Nucleus accumbens (tissue), 56 donors: ENCODE results near the gene NHERF2.

Source experiments
- DNase-seq, 56 donors: peaks; one replicate each; lab custom pipeline; 2025; lab: John Stamatoyannopoulos, UW

NHERF2 gene

DNA sequence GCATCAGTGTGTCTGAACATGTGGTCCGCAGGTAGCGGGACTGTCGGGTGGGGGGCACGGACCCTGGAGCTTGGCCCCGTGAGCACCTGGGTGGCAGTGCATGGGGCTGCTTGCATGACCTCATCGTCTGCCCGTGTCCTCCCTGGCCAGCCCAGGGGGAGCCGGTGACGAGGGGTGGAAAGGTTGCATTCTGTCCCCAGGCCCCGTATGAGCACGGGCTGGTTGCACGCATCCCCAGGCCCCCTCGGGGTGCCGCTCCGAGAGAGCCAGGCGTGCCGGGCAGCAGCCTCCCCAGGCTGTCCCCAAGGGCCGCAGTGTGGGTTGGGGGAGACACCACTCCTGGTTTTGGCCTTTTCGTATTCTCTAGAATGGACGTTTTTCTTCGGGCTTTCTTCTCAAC, 51.0 kb downstream of the NHERF2 start:
- DNase-seq, result no peak

DNA sequence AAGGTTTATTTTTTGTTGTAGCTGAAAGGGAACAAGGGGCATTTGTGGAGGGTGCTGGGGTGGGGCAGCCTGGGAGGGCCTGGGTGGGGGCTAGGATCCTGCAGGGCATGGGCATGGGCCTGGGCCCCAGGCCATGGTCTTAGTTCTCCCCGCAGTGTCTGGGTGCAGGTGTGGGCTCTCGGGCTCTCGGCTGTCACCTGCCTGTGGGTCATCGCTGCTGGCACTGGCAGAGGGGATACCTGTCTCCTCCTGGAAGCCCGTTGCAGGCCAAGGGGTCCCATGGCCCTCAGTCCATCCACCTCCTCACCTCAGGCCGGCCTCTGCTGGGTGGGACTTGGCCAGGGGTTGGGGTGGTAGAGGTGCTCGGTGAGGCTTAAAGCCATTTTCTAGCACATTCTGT, 51.4 kb downstream of the NHERF2 start:
- no peak for DNase-seq

DNA sequence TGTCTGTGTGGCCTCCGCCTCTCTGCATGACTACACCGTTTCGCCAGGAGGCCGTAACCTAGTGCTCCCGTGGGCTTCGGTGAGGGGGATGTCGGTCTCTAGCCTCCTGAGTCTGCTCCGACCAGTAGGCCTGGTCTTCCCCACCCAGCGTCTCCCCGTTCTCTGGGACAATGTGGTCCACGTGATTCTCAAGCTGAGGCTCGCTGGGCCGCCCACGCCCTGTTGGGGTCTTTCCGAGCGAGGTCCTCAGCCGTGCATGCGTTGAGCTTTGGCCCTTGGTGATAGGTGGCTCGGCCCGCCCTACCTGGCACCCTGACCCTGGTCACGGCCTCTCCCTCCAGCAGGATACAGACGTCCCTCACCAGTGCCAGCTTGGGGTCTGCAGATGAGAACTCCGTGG, 52.0 kb downstream of the NHERF2 start:
- DNase-seq, result no peak

DNA sequence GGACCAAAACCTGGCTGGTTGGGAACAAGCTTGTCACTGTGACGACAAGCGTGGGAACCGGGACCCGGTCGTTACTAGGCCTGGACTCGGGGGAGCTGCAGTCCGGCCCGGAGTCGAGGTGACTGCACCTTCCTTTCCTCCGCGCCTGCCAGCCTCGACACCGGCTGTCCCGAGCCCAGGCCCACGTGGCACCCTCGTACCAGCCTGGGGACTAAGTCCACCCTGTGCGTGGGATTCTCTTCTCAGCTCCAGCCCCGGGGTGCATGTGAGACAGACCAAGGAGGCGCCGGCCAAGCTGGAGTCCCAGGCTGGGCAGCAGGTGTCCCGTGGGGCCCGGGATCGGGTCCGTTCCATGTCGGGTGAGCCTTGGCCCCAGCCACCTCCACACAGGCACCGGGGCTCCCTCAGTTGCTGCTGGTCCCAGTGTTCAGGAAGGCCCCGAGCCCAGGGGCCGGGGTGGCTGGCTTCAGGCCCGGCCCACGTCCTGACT, 52.7 kb downstream of the NHERF2 start:
- DNase-seq, result no peak

DNA sequence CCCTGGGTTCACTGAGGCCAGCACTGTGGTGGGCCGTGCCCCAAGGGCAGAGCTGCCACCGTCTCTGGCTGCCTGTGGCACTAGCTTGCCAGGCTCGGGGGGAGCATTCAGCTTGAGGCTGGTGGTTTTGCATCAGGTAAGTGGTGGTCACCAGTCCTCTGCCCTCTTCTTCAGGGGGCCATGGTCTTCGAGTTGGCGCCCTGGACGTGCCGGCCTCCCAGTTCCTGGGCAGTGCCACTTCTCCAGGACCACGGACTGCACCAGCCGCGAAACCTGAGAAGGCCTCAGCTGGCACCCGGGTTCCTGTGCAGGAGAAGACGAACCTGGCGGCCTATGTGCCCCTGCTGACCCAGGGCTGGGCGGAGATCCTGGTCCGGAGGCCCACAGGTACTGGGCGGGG, 53.3 kb downstream of the NHERF2 start:
- DNase-seq, result no peak

DNA sequence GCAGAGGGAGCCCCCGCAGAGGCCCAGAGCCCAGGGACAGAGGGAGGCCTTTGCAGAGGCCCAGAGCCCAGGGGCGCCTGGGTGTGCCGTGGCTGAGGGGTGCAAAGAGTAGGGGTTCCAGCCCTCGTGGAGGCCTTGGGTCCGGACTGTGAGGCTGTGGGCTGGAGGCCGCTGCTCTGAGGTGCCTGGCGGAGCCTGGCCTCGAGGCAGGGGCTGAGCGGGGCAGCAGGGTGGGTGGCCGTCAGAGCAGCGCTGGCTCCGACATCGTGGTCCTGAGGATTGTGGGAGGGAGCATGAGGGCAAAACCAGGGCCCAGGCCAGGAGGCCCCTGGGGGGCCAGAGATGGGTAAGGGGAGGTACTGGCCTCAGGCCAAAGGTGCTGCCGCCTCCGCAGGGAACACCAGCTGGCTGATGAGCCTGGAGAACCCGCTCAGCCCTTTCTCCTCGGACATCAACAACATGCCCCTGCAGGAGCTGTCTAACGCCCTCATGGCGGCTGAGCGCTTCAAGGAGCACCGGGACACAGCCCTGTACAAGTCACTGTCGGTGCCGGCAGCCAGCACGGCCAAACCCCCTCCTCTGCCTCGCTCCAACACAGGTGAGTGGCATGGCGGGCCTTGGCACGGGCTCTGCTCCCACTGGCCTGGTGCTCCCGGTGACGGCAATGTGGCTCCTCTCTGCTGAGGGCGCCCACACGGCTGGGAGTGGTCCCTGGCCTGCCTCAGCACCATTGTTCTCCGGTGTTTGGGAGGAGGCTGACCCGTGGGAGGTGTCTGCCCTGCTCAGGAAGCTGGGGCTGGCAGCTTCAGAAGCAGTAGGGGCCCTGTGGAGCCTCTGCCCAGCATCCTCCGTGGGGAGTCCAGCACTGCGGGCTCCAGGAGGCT, 54.7 kb downstream of the NHERF2 start:
- DNase-seq, result no peak

DNA sequence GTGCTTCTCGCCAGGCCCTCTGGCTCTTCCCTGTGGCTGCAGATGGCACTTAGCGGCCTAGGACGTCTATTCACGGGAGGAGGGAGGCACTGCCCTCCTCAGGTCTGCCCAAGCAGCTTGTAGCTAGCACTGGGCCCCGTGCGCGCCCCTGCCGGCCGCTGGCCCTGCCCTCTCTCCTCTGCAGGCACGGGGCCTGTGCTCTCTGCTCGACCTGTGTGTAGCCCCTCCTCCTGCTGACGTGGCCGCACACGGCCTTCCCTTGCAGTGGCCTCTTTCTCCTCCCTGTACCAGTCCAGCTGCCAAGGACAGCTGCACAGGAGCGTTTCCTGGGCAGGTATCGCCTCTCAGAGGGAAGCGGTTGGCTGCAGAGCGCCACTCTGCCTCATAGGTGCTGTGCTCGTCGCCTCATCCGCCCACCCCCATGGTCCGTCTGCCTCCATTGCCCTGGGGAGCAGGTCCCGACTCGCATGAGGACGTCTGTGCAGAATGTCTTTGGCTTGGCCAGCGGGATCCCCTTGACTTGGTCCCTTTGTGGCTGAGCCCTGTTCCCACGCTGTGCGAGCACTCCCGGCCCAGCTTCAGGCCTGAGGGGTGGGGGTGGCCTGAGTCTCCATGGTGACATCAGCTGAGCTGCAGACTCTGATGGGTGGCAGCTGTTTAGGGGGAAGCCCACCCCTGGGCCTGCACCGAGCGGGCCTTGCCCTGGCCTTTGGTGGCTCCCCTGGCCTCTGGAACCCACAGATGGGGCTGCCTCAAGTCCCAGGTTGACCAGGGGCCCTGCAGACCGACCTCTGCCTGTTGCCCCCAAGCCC, 55.7 kb downstream of the NHERF2 start:
- DNase-seq, result no peak

DNA sequence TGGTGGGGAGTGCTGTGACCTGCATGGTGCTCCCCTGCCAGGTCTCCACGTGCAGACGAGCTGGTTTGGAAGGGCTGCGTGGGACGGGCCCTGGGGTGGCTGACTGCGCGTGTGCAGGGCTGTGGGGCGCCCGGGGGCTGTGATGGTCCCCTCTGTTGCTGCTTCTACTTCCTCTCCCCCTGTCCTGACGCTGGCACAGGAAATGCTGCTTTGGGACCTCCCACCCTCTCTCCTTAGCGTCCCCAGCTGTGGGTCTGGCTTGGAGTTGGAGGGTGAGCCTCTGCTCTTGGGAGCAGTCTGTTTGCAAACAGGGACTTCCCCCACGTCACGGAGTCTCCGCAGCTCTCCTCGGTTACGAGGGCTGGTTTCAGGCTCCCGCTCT, 56.3 kb downstream of the NHERF2 start:
- no peak for DNase-seq

DNA sequence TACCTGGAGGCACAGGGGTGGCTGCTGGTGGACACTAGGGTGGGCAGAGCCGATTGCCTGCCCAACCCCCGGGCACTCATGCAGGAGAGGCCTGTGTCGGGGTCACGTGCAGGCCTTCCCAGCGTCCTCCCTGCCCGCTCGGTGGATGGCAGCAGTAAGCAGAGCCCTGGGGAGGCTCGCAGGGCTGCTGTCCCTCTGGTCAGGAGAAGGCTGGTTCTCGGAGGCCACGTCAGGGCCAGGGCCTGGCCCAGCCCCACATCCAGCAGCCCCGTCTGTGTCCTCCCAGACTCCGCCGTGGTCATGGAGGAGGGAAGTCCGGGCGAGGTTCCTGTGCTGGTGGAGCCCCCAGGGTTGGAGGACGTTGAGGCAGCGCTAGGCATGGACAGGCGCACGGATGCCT, 56.7 kb downstream of the NHERF2 start:
- no peak for DNase-seq

DNA sequence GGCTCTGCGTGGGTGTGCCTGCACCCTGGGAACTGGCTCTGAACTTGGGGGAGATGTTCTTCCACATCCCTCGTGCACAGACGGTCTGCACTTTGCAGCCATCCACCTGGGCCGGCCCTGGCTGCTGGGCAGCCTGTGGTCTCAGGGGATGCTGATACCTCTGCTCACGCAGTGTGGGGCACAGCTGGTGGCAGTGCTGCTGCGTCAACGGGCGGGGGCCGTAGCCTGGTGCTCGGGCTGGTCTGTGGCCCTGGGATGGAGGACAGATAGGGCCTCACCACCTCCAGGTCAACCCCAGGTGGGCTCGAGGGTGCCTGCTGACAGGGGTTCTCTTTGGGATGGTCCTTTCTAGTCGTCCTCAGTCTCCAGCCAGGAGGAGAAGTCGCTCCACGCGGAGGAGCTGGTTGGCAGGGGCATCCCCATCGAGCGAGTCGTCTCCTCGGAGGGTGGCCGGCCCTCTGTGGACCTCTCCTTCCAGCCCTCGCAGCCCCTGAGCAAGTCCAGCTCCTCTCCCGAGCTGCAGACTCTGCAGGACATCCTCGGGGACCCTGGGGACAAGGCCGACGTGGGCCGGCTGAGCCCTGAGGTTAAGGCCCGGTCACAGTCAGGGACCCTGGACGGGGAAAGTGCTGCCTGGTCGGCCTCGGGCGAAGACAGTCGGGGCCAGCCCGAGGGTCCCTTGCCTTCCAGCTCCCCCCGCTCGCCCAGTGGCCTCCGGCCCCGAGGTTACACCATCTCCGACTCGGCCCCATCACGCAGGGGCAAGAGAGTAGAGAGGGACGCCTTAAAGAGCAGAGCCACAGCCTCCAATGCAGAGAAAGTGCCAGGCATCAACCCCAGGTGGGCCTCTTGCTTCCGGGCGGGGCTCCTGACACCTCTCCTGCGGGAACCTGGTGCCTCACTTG, 57.4 kb downstream of the NHERF2 start:
- no peak for DNase-seq

DNA sequence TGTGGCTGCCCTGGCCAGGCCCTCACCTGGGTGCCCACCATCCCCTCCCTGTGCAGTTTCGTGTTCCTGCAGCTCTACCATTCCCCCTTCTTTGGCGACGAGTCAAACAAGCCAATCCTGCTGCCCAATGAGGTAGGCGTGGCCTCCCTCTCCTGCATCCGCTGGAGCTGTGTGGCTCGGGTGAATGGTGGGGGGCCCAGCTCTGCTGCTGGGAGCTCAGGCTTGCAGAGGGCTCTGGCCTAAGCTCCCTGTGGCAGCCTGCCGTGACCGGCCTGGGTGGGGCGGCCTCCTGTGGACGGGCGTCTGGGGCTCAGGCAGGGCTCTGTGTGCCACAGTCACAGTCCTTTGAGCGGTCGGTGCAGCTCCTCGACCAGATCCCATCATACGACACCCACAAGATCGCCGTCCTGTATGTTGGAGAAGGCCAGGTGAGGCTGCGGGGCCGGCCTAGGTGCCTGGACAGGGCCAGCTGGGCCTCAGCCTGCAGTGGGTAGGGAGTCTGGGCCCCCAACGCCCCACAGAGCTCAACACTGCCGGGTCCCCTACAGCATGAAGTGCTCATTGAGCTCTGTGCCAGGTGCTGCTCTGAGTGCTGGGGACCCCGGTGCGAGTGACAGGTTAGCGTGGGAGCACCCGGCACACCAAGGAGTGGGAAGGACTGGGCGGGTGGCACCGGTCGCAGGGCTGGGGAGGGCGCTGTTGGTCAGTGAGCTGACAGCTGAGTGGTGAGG, 58.4 kb downstream of the NHERF2 start:
- DNase-seq, result no peak

DNA sequence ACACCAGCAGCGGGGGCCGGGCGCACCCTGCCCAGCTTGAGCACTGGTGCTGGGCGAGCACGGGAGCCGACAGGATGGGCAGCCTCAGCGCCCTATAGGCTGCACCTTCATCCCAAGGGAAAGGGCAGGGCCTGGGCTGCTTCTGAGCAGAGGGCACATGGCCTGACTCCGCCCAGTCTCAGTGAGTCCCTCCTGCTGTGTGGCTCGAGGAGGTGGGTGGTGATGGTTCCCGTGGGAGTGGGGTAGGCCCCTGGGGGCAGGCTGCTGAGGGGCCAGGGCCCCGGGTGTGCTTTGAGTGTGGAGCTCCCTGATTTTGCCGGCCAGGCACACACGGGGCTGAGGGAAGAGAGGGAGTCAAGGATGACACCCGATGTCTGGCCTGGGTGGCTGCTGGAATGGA, 59.0 kb downstream of the NHERF2 start:
- DNase-seq, result no peak

DNA sequence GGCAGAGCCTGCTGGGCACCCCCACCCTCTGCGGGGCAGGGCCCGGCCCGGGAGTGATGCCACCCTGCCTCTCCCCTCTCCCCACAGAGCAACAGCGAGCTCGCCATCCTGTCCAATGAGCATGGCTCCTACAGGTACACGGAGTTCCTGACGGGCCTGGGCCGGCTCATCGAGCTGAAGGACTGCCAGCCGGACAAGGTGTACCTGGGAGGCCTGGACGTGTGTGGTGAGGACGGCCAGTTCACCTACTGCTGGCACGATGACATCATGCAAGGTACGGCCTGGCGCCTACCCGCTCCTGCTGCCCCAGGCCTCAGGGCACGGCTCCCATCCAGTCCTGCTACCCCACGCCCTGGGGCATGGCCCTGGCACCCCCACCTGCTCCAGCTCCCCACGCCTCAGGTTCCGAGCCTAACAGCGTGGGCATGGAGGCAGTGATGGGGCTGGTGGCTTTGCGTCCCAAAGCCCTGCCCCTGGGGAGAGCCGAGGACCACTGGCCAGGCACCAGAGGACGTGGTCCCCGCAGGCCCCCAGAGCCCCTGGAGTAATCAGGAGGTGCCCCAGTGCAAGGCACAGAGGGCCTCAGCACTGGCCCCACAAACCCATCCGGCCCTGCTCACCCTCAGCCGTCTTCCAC, 59.5 kb downstream of the NHERF2 start:
- DNase-seq, result no peak

DNA sequence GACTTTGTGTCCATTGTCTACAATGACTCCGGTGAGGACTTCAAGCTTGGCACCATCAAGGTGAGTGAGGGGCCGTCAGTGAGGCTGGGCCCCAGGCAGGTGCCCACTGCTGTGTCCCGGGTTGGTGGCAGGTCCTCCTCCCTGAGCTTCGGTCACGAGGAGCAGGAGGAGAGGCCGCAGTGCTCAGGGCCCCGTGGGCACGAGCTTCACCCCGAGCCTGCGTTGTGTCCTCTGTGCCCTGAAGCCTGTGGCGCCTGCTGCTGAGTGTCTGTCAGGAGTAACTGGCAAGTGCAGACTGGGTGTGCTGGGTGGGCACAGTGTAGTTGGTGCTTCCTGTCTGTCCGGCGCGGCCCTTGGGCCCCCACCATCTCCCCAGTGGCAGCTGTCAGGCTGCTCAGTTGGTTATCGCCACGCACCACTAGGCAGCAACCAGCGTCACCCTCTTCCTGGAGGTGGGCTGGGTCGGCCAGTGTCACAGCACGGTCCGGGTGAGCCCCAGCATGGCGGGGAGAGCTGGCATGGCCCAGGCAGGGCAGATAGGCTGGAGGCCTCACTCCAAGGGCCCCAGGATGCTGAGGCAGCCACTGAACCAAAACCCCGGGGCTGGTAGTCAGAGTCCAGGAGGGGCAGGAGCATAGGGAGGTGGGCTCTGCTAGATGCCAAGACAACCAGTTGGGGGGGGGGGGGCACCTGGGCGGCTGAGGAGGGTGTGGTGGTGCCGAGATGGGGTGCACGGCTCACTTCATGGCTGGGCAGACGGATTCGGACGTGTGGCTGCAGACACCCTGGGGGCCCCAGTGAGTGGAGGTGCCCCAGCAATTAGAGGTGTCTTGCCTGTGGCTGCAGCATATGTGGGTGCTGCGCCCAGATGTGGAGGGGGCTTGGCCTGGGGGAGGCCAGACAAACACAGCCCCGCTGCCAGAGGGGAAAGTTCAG, 60.4 kb downstream of the NHERF2 start:
- no peak for DNase-seq

DNA sequence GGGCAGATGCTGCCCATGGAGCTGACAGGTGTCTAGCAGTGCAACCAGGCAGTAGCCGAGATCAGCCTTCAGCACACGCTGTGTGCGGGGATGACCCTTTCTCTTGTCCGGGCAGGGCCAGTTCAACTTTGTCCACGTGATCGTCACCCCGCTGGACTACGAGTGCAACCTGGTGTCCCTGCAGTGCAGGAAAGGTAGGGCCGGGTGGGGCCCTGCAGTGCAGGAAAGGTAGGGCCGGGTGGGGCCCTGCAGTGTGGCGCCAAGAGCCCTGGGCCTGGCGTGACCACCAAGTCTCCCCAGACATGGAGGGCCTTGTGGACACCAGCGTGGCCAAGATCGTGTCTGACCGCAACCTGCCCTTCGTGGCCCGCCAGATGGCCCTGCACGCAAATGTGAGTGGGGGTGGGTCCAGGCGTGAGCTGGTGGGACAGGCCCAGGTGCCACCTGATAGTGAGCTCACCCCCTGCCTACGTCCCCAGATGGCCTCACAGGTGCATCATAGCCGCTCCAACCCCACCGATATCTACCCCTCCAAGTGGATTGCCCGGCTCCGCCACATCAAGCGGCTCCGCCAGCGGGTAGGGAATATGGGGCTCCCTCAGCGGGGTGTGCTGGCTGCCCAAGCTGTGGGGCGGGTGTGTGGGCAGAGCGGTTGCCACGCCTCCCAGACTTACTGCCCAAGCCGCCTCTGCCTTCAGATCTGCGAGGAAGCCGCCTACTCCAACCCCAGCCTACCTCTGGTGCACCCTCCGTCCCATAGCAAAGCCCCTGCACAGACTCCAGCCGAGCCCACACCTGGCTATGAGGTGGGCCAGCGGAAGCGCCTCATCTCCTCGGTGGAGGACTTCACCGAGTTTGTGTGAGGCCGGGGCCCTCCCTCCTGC, 61.3 kb downstream of the NHERF2 start:
- peak in 1 of 56 donors; percentile 18 for DNase-seq
